OCI-LY7 (cell line): ENCODE measurements around the gene INPP5A. TPM values are rescaled to one million over a fixed set of nuclear protein-coding genes. Genes with fewer than 3 reads are reported as not detected.

Experiments used
- BruUV-seq: library from RNA; stranded (reverse); fragments of 400-500 nt; replicated peaks from 2 replicates; lab custom pipeline; 2021; lab: Mats Ljungman, UMichigan
- CTCF ChIA-PET: fragments of 300-600 bp; sonication (Branson Sonifier 250); formaldehyde crosslinking; loops from one replicate; lab custom pipeline; 2022; ENCODE audit warnings: antibody characterized with exemption; ENCODE audit not compliant: unreplicated experiment; lab: Charles Lee
- POLR2A ChIA-PET: fragments of 300-600 bp; sonication (Branson Sonifier 250); formaldehyde crosslinking; loops from one replicate; lab custom pipeline; 2022; ENCODE audit warnings: antibody characterized with exemption; lab: Charles Lee
- DNase-seq: peaks from one replicate; pipeline ENCODE4 v3.0.0-alpha.2; 2015; ENCODE audit warnings: low spot score
- H2AFZ ChIP-seq: fragments of 200-600 bp; sonication (generic), shearing (Covaris generic); 2 replicates; pipeline ENCODE4 v1.6.1; 2014; ENCODE audit warnings: mild to moderate bottlenecking, antibody characterized with exemption, low read length, moderate library complexity
- H3K27ac ChIP-seq: fragments of 200-600 bp; sonication (generic); 2 replicates; pipeline ENCODE4 v1.5.1; 2014; ENCODE audit warnings: mixed run types, low read depth, mild to moderate bottlenecking, moderate library complexity, low read length, inconsistent platforms; ENCODE audit not compliant: poor library complexity, severe bottlenecking
- H3K36me3 ChIP-seq: fragments of 200-600 bp; sonication (generic); 2 replicates; pipeline ENCODE4 v1.6.1; 2014; ENCODE audit warnings: mild to moderate bottlenecking, antibody characterized with exemption, low read length, moderate library complexity, mixed read lengths; ENCODE audit not compliant: insufficient read depth
- H3K4me1 ChIP-seq: fragments of 200-600 bp; sonication (generic); 2 replicates; pipeline ENCODE4 v1.5.1; 2014; ENCODE audit warnings: mild to moderate bottlenecking, low read length; ENCODE audit not compliant: insufficient read depth, poor library complexity, severe bottlenecking
- H3K4me2 ChIP-seq: fragments of 200-600 bp; sonication (generic); 2 replicates; pipeline ENCODE4 v1.6.1; 2014; ENCODE audit warnings: mild to moderate bottlenecking, low read length
- H3K4me3 ChIP-seq: fragments of 200-600 bp; sonication (generic); 2 replicates; pipeline ENCODE4 v1.5.1; 2014; ENCODE audit warnings: mild to moderate bottlenecking, low read depth, low read length; ENCODE audit not compliant: poor library complexity, severe bottlenecking
- H3K79me2 ChIP-seq: fragments of 200-600 bp; sonication (generic); 2 replicates; pipeline ENCODE4 v1.6.1; 2016; ENCODE audit warnings: low read depth, mild to moderate bottlenecking, low read length, moderate library complexity, mixed read lengths; ENCODE audit not compliant: insufficient read depth
- H3K9me2 ChIP-seq: fragments of 200-600 bp; sonication (generic); 2 replicates; pipeline ENCODE4 v1.6.1; 2016; ENCODE audit warnings: mild to moderate bottlenecking, low read length, mixed read lengths; ENCODE audit not compliant: insufficient read depth
- H3K9me3 ChIP-seq: fragments of 200-600 bp; sonication (generic); 2 replicates; pipeline ENCODE4 v1.6.1; 2014; ENCODE audit warnings: mild to moderate bottlenecking, mixed run types, low read length, mixed read lengths
- H4K20me1 ChIP-seq: fragments of 200-600 bp; sonication (generic); 2 replicates; pipeline ENCODE4 v1.6.1; 2014; ENCODE audit warnings: mild to moderate bottlenecking, antibody characterized with exemption, low read length, moderate library complexity, mixed read lengths; ENCODE audit not compliant: insufficient read depth
- CTCF ChIP-seq: fragments of 200-600 bp; sonication (generic); conservative IDR thresholded peaks from 2 replicates; pipeline ENCODE4 v1.5.1; 2014; ENCODE audit warnings: mild to moderate bottlenecking, antibody characterized with exemption, low read length, moderate library complexity, mixed read lengths
- EZH2phosphoT487 ChIP-seq: fragments of 200-600 bp; sonication (generic); IDR thresholded peaks from 2 replicates; pipeline ENCODE4 v1.6.1; 2018; ENCODE audit warnings: low read depth, borderline replicate concordance, mild to moderate bottlenecking, mixed run types, antibody characterized with exemption, low read length, moderate library complexity, mixed read lengths
- intact Hi-C: fragments of 100-400 bp; cut with micrococcal nuclease; formaldehyde crosslinking; loops from one replicate; pipeline ENCODE4 v1.10.0; 2022; ENCODE audit not compliant: unreplicated experiment
- total RNA-seq, 2 experiments: library from RNA; depleted of rRNA in 1 of 2; stranded (reverse); fragments of >200 nt in 1 of 2; shearing (Covaris generic) in 1 of 2; gene quantifications; 2 replicates each; pipeline ENCODE4 v1.2.3, GENCODE V29; 2014 to 2022

The INPP5A gene
- total RNA-seq, 2 experiments from 2014 or later: 14.5 to 18.4 TPM

- H3K36me3 ChIP-seq: no peaks in the 10 kb centered on the region
- DNase-seq: no peak
- no peaks in the 10 kb centered on the region for H3K9me3 ChIP-seq
- H4K20me1 ChIP-seq: no peaks in the 10 kb centered on the region
- H3K4me1 ChIP-seq: no peaks in the 10 kb centered on the region
- no peak overlapping the region for H2AFZ ChIP-seq
- no peaks in the 10 kb centered on the region for H3K79me2 ChIP-seq
- H3K27ac ChIP-seq: no peak overlapping the region
- intact Hi-C loops: no loop called here
- CTCF ChIA-PET: no interaction called here
- POLR2A ChIA-PET: no interaction called here
- no peak overlapping the region for H3K4me2 ChIP-seq
- no peaks in the 10 kb centered on the region for H3K9me2 ChIP-seq
- TF ChIP-seq CTCF (no peak), EZH2phosphoT487 (no peak)
- BruUV-seq: no TSS peak
- no peak overlapping the region for H3K4me3 ChIP-seq
Observed at GRCh38 chr10:132648072-132648850, 110.7 kb downstream of the INPP5A start.

- no TSS peak for BruUV-seq
- H3K79me2 ChIP-seq: no peaks in the 10 kb centered on the region
Observed at GRCh38 chr10:132648851-132649528, 111.4 kb downstream of the INPP5A start.

More at GRCh38 chr10:132648851-132649528, 111.4 kb downstream of the INPP5A start:
- Histone ChIP-seq H3K4me3 (no peak overlapping the region), H3K27ac (no peak overlapping the region), H3K4me1 (no peaks in the 10 kb centered on the region), H3K4me2 (no peak overlapping the region), H3K9me3 (no peaks in the 10 kb centered on the region), H2AFZ (no peak overlapping the region), H4K20me1 (no peaks in the 10 kb centered on the region), H3K36me3 (no peaks in the 10 kb centered on the region), H3K9me2 (no peaks in the 10 kb centered on the region)
- ChIA-PET POLR2A (no interaction called here), CTCF (no interaction called here)
- TF ChIP-seq CTCF: no peak
- no peak for TF ChIP-seq EZH2phosphoT487
- intact Hi-C loops: no loop called here
- DNase-seq: no peak
